ENCODE results near the gene OR10G3.

Gene OR10G3

DNA sequence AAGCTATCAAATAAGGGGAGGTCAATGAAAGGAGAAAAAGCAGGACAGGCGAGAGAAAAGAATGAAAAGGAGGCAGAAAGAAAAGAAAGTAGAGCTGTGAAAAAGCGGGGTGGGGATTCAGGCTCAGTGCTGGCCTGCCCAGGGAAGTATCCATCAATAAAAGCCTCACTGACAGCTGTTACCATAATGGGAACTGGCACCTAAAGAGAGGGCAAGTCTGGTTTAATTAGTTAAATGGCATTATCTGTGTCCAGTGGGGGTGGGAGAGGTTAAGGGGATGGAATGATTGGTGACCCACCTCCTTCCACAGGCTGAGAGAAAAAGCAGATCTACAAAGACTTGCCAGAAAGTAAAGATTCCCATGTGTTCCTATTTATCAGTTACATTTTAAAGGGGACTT is 61.2 kb downstream of the OR10G3 start:
- no peak overlapping the region for H3K27ac ChIP-seq
- H3K9ac ChIP-seq: no peak overlapping the region
- H3K4me1 ChIP-seq: no peaks in the 10 kb centered on the region; a peak in 1 of 20 replicates
- no peak overlapping the region for H3K4me3 ChIP-seq
- H4K20me1 ChIP-seq: no peaks in the 10 kb centered on the region
- no peaks in the 10 kb centered on the region for H3K27me3 ChIP-seq
- H3K9me3 ChIP-seq (replicated peaks in 1 of 11): no peaks in the 10 kb centered on the region
- H3K4me2 ChIP-seq: no peak overlapping the region
- no peak for TF ChIP-seq Cebpa-rat (IDR thresholded peaks at IDR 0.05)
- no peaks in the 10 kb centered on the region; a peak in 1 of 22 replicates for H3K36me3 ChIP-seq
